HG02973 (cell line): ENCODE data around the gene BACH1.

Experiments
- ATAC-seq: cut with Tn5 transposase; IDR thresholded peaks from one replicate; pipeline ENCODE4 v1.9.1; 2021; ENCODE audit warnings: moderate library complexity; ENCODE audit not compliant: unreplicated experiment

BACH1 gene

GRCh38 chr21:29290240-29290639, 8.5 kb upstream of the BACH1 start:
- ATAC-seq = no peak

- peak; percentile 84 for ATAC-seq
Measured at GRCh38 chr21:29293495-29293894, 5.2 kb upstream of the BACH1 start.

GRCh38 chr21:29295066-29295650, 3.6 kb upstream of the BACH1 start:
- no peak for ATAC-seq

- no peak for ATAC-seq
Measured at GRCh38 chr21:29296446-29296845, 2.3 kb upstream of the BACH1 start.

GRCh38 chr21:29297483-29298347, 1.0 kb upstream of the BACH1 start:
- ATAC-seq = no peak

- peak; percentile 17 for ATAC-seq
Measured at GRCh38 chr21:29299046-29299915, 559 bp downstream of the BACH1 start.

- peak; percentile 75 for ATAC-seq
Measured at GRCh38 chr21:29299916-29300806, 1.4 kb downstream of the BACH1 start.

GRCh38 chr21:29300807-29301138, 2.1 kb downstream of the BACH1 start:
- no peak for ATAC-seq

- no peak for ATAC-seq
Measured at GRCh38 chr21:29301691-29302090, 3.0 kb downstream of the BACH1 start.

- ATAC-seq = no peak
Measured at GRCh38 chr21:29302359-29302875, 3.7 kb downstream of the BACH1 start.

- ATAC-seq = no peak
Measured at GRCh38 chr21:29303288-29303687, 4.6 kb downstream of the BACH1 start.

GRCh38 chr21:29304597-29304996, 5.9 kb downstream of the BACH1 start:
- ATAC-seq = no peak

- ATAC-seq = no peak
Measured at GRCh38 chr21:29305068-29305467, 6.3 kb downstream of the BACH1 start.

GRCh38 chr21:29305561-29305960, 6.8 kb downstream of the BACH1 start:
- ATAC-seq = no peak

GRCh38 chr21:29306920-29307319, 8.2 kb downstream of the BACH1 start:
- ATAC-seq = no peak

- no peak for ATAC-seq
Measured at GRCh38 chr21:29307718-29308455, 9.2 kb downstream of the BACH1 start.

- ATAC-seq = no peak
Measured at GRCh38 chr21:29308456-29308783, 9.7 kb downstream of the BACH1 start.

- no peak for ATAC-seq
Measured at GRCh38 chr21:29309703-29310102, 11.0 kb downstream of the BACH1 start.

- no peak for ATAC-seq
Measured at GRCh38 chr21:29311802-29312201, 13.1 kb downstream of the BACH1 start.

- ATAC-seq = no peak
Measured at GRCh38 chr21:29312981-29313380, 14.3 kb downstream of the BACH1 start.
